ENCODE results near the gene HM13.
"Not testable (repeated sequence)": the region's sequence is repeated elsewhere in the genome, so short reads cannot be mapped to it uniquely, and the experiment has no call there.

The HM13 gene, protein sequence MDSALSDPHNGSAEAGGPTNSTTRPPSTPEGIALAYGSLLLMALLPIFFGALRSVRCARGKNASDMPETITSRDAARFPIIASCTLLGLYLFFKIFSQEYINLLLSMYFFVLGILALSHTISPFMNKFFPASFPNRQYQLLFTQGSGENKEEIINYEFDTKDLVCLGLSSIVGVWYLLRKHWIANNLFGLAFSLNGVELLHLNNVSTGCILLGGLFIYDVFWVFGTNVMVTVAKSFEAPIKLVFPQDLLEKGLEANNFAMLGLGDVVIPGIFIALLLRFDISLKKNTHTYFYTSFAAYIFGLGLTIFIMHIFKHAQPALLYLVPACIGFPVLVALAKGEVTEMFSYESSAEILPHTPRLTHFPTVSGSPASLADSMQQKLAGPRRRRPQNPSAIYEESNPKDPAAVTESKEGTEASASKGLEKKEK

DNA sequence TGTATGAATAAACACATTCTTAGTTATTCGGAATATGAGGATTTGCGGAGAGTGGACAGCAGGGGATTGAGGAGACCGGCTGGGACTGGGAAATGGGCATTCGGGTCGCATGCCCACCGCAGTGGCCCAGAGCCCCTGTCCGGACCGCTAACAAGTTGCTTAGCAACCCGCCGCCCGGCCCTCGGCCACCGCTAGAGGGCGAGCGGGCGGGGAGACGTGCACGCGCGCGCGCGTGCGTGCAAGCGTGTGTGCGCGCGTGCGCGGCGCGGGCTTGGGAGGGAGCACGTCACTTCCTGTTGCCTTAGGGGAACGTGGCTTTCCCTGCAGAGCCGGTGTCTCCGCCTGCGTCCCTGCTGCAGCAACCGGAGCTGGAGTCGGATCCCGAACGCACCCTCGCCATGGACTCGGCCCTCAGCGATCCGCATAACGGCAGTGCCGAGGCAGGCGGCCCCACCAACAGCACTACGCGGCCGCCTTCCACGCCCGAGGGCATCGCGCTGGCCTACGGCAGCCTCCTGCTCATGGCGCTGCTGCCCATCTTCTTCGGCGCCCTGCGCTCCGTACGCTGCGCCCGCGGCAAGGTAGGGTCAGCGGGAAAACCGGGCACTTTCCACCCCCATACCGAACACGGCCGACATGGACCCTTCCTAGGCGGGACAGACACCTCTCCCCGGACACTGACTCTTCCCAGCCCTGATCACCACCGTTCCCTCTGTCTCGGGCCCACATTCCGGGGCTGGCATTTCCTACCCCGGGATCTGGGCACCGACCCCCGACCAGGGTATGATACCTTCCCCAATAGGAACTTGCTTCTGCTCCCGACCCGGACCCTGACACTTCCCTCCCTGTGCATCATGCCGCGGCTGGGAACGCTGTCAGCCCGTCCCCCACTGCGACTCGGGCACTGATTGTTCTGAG lies at the start of gene HM13:
HM13 (plus strand) TSS at position 289 of the 918 bp plus-strand sequence; CDS start at position 399, 110 bp downstream.
- DNase-seq (ENCODE audit: low read depth), result peak; percentile 89

DNA sequence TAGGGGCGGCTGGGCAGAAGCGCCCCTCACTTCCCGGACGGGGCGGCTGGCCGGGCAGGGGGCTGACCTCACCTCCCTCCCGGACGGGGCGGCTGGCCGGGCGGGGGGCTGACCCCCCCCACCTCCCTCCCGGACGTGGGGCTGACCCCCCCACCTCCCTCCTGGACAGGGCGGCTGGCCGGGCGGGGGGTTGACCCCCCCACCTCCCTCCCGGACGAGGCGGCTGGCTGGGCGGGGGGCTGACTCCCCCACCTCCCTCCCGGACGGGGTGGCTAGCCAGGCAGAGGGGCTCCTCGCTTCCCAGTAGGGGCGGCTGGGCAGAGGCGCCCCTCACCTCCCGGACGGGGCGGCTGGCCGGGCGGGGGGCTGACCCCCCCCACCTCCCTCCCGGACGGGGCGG lies 43.3 kb upstream of the HM13 start:
- not testable (repeated sequence) for DNase-seq (ENCODE audit: low read depth)

DNA sequence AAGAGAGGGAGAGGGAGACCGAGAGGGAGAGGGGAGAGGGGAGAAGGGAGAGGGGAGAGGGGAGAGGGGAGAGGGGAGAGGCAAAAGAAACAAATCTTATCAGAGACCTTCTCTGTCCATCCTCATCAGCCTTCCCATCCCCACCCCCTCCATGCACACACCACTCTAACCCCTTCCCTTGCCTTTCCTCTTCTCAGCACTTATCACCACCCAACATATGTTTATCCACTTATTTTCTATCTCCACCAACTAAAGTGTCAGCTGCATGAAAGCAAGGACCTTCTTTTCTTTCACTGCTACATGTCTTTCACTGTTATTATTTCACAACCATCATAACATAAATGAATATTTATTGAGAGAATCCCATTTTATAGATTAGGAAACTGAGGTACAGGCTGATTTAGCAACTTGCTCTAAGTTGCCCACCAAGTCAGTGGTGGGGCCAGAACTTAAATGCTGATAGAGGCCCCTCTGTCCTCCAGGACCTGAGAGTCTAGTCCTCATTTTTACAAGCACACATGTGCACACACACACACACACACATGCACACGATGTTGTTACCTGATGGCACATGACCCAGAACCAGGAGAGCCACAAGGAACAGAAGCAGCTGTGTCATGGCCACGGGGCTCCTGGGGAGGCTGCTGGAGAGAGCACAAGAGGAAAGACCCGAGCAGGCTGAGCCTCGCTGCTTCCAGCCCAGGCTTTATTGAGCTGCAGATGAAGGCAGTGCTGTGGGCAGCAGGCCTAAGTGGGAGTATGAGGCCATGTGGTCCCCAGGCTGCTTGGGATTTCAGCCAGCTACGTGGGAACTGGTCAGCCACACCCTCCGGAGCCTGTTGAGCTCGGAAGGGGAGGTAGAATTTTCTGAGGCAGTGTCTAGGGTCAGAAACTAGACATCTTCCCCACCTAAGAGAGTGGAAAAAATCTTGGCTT lies 41.6 kb upstream of the HM13 start:
- DNase-seq (ENCODE audit: low read depth), result no peak

DNA sequence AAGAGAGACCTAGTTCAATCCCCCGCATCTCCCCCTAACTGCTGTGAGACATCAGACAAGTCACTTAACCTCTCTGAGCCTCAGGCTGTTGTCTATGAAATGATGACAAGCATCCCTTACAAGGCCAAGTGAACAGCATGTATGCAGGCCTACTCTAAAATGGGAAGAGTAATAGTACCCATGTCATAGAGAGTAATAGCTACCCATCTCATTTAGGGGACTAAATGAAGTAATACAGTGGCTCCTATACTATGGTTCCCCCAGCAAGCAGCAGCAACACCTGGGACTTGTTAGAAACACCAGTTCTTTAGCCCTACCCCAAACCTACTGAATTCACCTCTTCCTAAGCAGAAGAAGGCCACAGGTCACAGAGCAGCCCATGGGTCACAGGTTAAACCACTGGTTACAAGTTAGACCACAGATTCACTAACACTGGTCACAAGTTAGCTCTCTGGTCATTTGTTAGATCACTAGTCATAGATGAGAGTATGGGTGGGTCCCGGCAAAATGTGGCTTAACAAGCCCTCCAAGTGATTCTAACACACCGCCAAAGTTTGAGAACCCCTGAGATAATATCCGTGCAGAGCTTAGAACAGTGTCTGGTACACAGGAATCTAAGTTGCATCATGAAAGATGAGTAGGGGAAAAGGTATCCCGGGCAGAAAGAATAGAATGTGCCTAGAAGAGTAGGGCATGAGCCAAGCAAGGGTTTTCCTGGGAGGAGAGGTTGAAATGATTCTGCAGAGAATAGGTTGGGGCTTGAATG lies 40.7 kb upstream of the HM13 start:
- peak; percentile 42 for DNase-seq (ENCODE audit: low read depth)

DNA sequence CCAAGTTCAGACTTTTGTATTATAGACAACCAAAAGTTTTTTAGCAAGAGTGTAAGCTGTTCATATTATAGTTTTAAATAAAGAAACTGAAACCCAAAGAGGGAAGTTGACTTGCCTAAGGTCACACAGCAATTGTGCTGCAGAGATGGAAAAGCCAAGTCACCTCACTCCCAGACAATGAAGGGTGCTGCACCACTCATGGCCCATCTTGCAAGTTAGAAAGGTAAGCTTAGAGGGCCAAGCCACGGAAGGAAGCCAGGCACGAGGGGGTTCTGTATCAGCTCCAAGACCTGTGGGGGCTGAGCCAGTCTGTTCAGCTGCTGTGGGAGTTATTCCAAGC lies 40.2 kb upstream of the HM13 start:
- DNase-seq (ENCODE audit: low read depth), result no peak

DNA sequence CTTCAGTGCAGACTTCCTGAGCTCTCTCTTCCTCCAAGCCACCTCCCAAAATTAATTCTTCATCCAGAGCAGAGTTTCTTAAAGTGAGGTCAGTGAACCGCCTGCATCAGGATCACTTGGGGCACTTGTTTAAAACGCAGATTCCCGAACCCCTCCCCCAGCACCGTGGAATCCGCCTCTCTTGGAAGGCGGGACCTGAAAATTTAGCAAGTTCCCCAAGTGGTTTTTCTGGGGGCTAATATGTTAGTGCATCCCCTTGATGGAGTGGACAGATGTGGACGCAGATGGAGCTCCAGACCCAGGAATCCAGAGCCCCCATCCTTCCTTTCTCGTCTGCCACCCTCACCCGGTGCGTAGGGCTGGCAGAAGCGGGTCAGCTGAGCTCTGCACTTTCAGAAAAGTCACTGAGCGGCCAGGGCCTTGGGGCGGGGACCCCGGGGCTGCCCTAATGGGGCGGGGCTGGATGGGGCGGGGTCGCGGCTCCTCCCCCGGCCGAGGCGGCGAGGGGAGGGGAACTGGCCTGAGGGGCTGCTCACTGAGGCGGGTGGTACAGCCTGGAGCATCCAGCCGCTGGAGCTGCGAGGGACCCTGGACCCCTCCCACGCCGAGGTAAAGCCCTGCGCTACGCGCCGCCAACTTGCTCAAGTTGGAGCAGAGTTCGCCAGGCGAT lies 39.3 kb upstream of the HM13 start, which contains the start of the genes DEFB124 and REM1:
DEFB124 (minus strand) TSS at position 370 of the 670 bp plus-strand sequence. CDS start 2,114 bp downstream, outside the sequence.
REM1 (plus strand) TSS at position 531 of the 670 bp plus-strand sequence. CDS start 1,158 bp downstream, outside the sequence.
- no peak for DNase-seq (ENCODE audit: low read depth)

DNA sequence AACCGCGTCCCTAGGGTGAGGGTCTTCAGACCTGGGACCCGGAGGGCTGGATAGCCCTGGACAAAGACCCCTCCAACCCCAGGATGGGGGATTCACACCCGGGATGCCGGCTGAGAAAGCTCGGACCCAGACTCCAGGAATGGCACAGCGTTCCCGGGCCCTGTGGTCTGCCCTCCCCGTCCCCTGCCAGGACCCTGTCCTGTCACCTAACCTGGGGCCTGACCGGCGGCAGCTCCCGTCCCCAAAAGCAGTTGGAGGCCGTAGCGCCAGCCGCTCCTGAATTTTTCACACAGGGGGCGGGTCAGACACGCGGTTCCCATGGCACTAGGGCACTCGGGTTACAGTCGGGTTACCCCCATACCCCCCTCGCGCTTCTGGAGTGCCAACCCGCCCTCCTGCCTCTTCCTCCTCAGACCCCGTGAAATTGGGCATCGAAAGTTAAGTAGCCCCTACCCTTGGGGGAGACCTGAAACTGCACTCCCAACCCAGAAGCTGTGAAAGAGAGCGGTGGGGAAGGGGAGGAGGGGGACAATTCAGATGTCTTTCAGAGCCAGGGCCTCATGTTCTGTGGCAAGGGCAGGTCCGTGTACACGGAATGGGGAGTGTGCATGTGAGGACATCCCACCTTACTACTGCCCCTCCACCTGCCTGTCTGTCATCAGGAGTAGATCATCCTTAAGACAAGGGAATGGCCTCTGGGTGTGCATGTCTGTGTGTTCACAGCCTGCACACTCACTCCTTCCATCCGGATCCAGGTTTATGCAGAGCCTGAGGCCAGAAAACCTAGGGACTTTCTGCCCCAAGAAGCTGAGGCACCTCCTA lies 38.6 kb upstream of the HM13 start:
- no peak for DNase-seq (ENCODE audit: low read depth)

DNA sequence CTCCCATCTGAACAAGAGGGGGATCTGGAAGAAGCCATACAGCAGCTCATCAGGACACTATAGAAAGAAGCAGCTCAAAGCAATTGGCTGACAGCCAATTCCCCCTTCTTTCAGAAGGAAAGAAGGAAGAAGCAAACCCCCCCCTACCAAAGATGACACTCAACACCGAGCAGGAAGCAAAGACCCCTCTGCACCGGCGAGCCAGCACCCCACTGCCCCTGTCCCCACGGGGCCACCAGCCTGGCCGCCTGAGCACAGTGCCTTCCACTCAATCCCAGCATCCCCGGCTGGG lies 38.0 kb upstream of the HM13 start:
- no peak for DNase-seq (ENCODE audit: low read depth)

DNA sequence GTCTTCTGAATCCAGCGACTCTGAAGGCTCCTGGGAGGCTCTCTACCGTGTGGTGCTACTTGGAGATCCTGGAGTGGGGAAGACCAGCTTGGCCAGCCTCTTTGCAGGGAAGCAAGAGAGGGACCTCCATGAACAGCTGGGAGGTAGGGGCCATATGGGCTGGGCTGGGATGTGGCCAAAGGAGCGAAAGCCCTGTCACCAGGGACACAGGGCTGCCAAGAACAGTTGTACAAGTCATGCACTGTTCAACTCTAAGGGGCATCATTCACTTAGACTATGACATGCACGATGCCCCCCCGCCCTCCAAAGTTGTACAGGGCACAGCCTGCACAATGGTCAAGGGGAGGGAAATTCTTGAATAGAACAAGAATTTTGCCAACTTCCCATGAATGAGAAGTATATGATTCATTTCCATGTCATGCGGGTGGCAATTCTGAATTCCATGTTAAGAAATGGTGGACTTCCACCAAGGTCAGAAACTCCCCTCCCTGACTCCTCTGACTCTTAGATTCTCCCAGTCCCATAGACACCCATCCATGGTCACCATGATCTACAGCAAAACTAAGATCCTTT lies 37.5 kb upstream of the HM13 start:
- DNase-seq (ENCODE audit: low read depth), result no peak

DNA sequence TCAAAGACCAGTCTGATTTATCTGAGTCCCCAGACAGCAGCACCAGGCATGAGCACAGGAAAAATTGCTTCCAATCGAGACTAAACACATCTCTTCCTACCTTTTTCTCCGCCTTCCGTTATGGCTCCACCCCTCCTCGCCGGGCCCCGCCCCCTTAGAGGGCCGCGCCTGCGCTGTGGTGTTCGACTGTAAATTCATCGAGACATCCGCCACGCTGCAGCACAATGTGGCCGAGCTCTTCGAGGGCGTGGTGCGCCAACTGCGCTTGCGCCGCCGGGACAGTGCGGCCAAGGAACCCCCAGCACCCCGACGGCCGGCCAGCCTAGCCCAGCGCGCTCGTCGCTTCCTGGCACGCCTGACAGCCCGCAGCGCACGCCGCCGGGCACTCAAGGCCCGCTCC lies 30.2 kb upstream of the HM13 start:
- DNase-seq (ENCODE audit: low read depth), result no peak

DNA sequence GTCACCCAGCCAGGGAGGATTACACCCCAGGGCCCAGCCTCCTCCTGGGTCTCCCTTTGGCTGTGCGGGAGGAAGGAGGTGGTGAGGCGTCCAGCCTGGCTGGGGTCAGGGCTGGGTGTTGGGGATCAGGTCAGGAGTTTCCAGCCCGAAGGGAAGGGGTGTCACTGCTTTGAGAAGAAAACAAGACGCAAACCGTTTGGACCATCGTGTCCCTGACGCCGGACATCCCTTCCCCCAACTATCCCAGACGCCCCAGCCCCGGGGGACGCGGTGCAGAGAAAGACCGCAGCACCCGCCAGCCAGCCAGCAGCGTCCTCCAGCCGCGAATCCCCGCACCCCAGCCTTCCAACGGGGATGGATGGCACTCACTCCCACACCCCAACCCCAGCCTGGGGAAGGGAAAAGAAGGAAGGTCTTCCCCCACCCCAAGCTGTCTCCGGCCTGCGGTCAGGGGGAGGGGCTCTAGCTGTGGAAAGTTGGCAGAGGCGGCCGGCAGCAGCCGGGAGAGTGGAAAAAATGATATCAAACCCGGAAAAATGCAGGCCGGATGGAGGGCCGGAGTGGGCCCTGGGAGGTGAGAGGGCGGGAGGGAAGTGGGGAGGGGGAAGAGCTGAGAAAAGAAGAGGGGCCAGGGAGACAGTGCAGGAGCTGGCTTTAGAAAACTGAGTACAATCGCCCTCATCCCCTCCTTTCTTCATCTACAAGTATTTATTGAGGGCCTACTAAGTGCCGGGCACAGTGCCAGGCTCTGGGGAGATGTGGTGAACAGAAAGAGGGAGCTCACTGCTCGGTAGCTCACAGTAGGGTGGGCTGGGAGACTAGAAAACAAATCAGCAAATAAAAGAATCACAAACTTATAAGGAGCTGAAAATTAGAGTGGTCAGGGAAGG lies 28.5 kb upstream of the HM13 start:
- peak; percentile 72 for DNase-seq (ENCODE audit: low read depth)

DNA sequence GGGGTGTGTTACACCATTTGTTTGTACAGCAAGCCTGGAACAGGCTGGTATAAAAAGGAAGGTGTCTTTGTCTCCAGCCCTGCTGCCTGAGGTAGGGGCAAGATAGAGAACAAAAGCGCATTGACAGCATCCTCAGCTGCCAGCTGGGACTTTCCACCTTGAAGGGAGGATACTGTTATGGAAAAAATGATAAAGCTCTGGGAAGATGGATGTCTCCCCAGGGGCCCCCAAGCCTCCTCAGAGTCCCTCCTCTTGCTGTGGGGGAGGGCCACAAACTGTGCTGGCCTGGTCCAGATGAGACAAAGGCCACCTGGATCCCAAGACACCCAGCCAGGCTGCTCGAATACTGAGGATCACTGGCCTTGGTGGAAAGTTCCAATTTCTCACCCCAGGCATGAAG lies 26.1 kb upstream of the HM13 start:
- no peak for DNase-seq (ENCODE audit: low read depth)

DNA sequence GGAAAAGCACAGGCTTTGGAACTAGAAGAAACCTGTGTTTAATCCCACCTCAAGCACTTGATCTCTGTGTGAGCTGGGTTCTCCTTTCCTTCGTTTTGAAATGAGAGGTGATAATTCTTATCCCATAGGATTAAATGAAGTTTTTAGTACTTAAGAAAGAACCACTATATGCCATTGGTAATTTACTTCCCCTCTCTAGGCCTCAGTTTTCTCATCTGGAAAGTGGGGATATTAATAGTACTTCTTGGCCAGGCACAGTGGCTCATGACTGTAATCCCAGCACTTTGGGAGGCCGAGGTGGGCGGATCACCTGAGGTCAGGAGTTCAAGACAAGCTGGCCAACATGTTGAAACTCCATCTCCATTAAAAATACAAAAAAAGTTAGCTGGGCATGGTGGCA lies 25.1 kb upstream of the HM13 start:
- DNase-seq (ENCODE audit: low read depth), result no peak

DNA sequence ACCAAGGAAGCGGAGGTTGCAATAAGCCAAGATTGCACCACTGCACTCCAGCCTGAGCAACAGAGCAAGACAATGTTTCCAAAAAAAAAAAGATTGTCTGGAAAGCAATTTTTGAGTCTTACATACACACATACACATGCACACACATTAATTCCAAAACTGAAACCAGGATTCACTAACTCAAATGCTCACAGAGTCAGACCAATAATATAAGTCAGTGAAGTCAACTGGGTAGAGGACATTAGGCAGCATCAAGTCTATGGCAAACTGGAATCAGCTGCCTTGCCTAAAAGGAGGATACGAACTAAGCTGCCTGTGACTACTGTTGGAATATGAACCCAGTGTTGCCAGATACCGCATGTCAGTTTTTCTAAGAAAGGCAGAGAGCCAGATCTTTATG lies 23.5 kb upstream of the HM13 start:
- DNase-seq (ENCODE audit: low read depth), result no peak

DNA sequence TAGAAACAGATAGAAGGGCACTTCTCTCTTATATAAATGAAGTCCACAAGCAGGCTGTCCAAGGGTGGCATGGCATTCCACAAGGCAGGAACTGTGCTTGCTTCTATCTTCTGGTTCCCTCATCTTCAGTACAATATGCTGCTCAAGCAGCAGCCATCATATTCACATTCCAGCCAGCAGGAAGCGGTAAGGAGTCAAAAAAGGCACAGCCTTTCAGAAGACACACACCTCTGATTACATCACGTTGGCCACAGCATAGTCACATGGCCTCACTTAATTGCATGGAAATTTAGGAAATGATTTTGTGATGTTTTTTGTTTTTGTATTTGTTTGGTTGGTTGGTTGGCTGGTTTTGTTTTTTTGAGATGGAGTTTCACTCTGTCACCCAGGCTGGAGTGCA lies 20.1 kb upstream of the HM13 start:
- peak; percentile 51 for DNase-seq (ENCODE audit: low read depth)

DNA sequence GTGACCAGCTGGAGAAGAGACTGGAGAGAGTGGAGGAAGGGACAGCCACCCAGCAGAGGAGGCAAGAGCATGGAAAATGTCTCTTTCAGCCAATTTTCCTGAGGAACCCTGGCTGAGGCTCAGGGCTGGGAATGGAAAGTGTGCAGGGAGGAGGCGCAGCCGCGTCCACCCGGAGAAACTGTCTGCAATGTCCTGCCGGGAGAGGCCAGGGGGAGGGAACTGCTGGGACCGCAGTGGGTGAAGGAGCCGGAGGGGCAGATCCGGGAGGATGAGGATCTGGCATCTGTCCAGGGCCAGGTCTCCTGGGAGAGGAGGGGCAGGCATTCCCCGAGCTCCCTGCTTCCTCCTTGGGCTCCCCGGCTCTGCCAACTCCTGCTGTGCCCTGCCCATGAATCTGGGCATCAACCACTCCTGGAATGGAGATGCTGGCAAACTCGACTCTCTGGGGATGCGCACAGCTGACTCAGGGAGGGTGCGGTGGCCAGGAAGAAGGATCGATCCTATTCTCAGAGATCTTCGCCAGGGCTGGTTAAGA lies 17.4 kb upstream of the HM13 start:
- DNase-seq (ENCODE audit: low read depth), result no peak

DNA sequence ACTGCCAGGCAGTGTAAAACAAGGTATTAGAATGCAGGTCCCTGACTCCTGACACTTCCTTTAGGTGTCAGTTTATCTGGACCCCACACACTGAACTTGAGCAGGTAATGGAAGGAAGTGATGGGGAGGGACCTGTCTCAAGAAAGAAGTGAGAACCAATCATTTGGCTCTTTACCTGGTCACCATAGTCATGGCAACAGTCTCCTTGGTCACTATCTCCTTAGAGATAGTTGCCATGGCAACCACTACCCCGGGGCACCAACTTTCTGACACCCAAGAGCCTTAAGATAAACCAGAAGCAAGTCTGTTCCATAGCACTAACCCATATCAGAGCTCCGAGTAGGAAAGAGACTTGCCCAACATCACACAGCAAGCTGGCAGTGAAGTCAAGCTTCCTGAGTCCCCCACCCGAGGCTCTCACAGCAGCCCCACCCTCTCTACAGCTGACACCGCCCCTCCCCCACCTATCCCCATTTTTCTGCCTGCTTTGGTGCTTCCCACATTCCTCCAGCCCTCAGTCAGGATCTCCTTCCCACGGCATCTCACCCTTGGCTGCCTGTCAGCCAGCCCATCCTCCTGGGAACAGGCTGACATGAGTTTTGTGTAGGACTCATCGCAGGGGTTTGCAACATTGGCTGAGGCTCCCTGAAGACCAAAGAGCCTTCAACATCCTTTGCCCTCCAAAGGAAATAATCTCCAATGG lies 16.3 kb upstream of the HM13 start:
- DNase-seq (ENCODE audit: low read depth), result peak; percentile 31
